Measurements from ENCODE around the gene EIF3M.
A peak's percentile ranks its signal among the peaks of the same experiment; 100 is the strongest.
"Not testable (repeated sequence)": the region's sequence is repeated elsewhere in the genome, so short reads cannot be mapped to it uniquely, and the experiment has no call there.

EIF3M gene

GRCh38 chr11:32597921-32598320 is 14.3 kb downstream of the EIF3M start:
- DNase-seq: no peak

GRCh38 chr11:32602657-32603415 is 19.2 kb downstream of the EIF3M start:
- peak; percentile 22 for DNase-seq

- no peak for DNase-seq
Observed at GRCh38 chr11:32606220-32606619, 22.6 kb downstream of the EIF3M start.

GRCh38 chr11:32608826-32609225 is 25.2 kb downstream of the EIF3M start:
- DNase-seq: not testable (repeated sequence)

GRCh38 chr11:32610797-32611352 is 27.2 kb downstream of the EIF3M start:
- DNase-seq: peak; percentile 74

DNA sequence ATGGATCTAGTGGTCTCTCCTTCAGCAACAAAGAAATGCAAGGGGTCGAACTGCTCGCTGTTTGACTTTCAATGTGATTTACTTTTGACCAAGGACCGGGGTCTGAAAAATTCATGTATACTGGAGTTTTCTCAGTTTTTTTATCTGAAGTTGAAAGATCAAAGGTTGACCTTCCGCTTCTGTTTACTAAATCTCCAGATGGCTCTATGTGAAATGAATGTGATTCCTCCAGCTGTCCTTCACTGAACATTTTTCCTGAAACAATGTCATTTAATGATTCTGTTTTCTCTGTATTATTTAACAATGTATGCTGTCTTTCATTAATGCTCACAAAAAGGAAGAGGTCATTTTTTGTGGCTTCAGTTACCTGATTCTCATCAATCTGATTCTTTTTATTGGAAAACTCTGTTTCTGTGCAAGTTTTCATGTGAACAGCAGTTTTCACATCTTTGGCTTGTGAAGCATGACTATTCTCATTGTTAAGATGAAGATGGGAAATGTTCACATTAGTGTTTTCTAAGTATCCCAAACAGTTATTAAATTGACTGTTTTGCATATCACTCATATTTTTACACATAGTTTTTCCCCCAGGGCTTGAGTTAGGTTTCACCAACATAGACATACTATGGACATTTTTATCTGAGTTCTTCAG is 30.0 kb downstream of the EIF3M start:
- no peak for DNase-seq

- DNase-seq: no peak
Observed at GRCh38 chr11:32615422-32615821, 31.8 kb downstream of the EIF3M start.

GRCh38 chr11:32616903-32617302 is 33.3 kb downstream of the EIF3M start:
- DNase-seq: no peak

GRCh38 chr11:32630844-32631243 is 47.2 kb downstream of the EIF3M start:
- no peak for DNase-seq

- no peak for DNase-seq
Observed at GRCh38 chr11:32635819-32636218, 52.2 kb downstream of the EIF3M start.

DNA sequence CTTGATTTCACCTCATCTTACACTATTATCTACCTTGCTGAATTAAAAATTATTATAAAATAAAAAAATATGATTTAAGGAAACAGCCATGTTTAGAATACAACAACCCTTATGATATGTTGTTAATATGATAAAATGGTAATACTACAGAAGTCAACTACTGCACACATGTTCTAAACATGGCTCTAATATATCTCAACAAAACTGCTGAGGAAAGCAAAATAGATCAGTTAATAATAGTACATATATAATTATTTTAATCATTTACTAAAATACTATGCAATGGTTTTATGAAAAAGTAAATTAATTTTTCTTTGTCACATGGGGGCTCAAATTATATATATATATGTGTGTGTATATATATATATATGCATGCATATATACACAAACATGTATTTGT is 57.7 kb downstream of the EIF3M start:
- no peak for DNase-seq

- peak; percentile 20 for DNase-seq
Observed at GRCh38 chr11:32643526-32643925, 59.9 kb downstream of the EIF3M start.

Measured in fibroblast of skin of right quadriceps (primary cell).